ENCODE measurements around the gene FANCB.

DNA sequence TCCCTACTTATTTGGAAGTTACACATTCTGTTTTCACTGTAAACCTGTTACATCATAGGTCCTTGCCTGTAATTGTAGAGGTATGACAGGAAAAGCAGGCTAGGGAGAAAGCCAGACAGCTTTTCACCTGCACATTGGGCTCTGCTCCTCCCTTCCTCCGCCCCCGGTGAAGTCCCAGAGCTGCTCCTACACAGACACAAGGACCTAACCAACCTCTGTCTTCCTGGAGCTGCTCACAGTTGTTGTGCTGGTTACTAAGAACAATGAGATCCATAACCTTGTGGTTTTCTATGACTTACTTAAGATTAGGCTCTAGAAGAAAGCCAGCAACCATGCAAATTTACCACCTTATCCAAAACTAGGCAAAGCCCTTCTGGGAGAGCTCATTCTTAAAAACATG, 40.4 kb upstream of the FANCB start:
- TF ChIP-seq, protein P1, sequence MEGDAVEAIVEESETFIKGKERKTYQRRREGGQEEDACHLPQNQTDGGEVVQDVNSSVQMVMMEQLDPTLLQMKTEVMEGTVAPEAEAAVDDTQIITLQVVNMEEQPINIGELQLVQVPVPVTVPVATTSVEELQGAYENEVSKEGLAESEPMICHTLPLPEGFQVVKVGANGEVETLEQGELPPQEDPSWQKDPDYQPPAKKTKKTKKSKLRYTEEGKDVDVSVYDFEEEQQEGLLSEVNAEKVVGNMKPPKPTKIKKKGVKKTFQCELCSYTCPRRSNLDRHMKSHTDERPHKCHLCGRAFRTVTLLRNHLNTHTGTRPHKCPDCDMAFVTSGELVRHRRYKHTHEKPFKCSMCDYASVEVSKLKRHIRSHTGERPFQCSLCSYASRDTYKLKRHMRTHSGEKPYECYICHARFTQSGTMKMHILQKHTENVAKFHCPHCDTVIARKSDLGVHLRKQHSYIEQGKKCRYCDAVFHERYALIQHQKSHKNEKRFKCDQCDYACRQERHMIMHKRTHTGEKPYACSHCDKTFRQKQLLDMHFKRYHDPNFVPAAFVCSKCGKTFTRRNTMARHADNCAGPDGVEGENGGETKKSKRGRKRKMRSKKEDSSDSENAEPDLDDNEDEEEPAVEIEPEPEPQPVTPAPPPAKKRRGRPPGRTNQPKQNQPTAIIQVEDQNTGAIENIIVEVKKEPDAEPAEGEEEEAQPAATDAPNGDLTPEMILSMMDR (IDR thresholded peaks at IDR 0.05), result no peak
- TF ChIP-seq POLR2A (IDR thresholded peaks at IDR 0.05) (no peak), EP300 (IDR thresholded peaks at IDR 0.05) (no peak)

Measured in tibial nerve (tissue), 4 donors.